HG02798 (cell line): ENCODE results near the gene SEPTIN5.
A peak's percentile ranks its signal among the peaks of the same experiment; 100 is the strongest.

ENCODE experiments used
- ATAC-seq: cut with Tn5 transposase; IDR thresholded peaks from one replicate; pipeline ENCODE4 v1.9.1; 2021; ENCODE audit warnings: mild to moderate bottlenecking; ENCODE audit not compliant: unreplicated experiment, poor library complexity

The SEPTIN5 gene

DNA sequence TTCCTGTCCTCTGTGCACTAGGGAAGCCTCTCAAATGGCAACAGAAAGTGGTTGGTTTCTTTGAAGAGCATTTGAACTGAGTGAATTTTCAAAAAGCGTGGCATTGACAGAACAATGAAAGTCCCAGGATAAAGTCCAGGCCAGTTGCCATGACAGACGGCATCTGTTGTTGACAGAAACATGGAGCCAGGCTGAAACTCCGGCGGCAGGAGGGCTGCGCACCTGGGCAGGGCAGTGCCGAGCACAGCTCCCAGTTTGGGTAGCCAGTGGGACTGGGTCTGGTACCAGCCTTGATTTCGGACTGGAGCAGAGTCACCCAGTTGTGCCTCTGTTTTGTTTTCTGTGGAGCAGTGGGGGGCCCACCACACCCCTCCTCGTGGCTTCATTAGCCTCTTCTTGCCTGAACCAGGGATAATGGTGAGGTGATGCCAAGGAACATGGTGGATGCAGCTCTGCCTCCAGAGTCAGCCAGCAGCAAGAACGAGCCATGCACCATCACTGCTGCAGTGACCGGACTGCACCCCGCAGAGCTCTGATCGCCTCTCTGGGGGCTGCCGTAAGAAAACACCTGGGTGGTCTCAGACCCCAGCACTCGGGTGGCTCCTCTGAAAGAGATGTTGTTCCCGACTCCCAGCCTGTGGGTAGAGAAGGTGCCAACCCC lies 9.8 kb upstream of the SEPTIN5 start:
- ATAC-seq, result no peak

DNA sequence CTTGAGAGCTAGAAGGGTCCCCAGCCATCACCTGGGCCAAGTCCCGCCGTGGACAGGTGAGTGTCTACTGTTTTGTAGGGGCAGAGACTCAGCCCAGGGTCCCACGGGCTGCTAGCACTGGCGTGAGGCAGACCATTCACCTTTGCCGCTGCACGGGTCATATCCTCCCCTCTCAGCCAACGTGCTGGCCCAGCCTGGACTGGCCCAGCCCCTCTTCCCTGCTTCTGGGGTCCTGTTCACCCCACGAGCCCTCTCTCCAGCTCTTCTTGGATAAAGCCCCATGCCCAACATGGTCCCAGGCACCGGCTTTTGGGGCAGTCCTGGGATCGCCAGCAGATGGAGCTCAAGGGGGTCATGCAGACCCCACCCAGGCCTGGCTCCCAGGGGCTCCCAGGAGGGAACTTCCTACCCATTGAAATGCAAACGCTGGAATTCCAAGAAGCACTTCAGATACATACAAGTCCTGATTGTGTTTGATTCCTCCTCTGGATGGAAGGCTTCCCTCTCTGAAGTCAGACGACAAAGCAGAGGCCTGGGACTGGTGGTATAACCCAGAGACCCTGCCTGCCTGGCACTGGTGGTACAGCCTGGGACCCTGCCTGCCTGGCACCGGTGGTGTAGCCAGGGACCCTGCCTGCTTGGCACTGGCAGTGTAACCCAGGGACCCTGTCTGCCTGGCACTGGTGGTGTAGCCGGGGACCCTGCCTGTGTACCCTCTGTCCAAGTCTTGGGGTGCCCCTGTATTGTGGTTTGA lies 8.9 kb upstream of the SEPTIN5 start:
- ATAC-seq, result no peak

DNA sequence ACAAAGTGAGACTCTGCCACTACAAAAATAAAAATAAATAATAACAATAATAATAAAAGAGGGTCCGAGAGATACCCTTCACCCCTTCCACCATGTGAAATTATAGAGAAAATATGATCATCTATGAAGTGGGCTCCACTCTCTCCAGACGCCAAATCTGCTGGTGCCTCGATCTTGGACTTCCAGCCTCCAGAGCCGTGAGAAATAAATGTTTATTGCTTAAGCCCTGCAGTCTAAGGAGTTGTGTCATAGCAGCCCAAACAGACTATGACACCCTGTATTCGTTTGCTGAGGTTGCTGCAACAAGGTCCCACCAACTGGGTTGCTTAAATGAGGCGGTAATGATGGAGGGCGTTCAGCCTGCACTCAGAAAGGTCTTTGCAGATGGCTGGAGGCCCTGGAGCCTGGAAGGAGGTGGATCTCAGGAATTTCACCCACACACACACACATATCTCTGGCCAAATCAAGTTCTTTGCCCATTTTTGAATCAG lies 7.6 kb upstream of the SEPTIN5 start:
- no peak for ATAC-seq

DNA sequence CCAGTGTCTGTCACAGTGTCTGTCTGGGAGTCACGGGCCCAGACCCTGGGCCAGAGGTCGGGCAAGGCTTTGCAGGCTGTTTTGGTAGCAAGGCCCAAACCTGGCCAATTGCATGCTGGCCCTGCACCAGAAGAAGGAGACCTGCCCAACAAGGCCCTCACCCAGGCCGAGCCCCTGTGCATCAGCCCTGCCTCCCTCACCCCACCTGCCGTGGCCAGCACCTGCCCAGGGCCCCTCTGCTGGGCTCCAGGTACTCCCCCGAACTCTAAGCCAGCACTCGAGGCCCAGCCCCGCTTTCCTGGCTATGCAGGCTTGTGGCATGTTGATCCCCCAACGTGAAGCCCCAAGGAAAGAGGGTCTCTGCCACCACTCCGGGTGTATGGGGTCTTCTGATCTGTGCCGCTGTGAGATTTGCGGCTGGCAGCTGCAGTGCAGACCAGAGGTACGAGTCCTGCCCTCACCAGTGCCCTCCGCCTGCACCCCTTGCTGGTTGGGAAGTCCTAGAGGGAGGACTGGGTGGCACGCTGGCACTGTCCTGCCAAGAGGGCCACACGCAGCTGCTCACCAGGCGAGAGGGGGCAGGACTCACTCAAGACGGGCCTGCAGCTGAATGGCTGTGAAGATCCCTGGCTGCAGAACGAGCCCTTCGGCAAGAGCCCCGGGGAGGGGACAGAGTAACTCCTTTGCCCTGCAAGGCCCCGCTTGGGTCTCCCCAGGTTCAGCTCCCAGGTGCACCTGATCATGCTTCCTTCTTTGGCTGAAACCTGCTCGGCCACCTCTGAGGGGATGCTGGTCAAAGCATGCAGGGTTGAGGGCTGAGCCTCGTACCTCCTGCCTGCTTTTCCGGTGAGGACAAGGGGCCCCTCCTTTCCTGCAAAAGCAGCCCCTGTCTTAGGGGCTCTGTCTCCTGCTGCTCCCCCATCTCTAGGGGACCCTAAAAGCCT lies 6.7 kb upstream of the SEPTIN5 start:
- ATAC-seq, result no peak

DNA sequence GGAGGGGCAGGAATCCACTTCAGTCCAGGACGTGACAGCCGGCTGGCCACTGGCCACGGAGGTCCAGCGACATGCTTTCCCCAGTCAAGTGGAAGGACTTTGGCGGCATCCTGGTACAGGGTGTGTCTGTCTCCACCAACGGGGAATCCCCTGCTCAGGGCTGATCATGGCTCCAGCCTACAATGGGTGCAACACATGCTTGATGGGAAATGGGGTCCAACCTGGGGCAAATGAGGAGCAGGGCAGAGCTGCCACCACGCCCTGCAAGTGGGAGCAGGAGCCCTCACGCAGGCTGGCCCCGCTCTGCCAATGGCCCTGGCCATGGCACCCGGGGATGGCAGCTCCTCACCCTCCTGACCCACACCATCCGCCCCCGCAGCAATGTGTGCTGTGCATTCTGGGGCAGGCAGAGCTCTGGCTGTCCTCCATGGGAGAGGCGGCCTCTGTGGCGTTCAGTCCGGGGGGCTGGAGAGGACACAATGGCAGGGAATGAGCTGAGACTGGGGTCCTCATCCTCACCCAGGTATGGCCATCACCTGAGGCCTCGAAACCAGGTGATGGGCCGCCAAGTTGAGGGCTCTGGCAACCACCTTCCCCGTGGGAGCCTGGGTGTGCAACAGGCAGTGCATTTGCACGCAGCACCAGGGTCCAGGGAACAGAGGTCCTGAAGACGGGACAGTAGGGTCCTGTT lies 5.8 kb upstream of the SEPTIN5 start:
- no peak for ATAC-seq

- no peak for ATAC-seq
Observed at GRCh38 chr22:19709063-19709769, 5.1 kb upstream of the SEPTIN5 start.

DNA sequence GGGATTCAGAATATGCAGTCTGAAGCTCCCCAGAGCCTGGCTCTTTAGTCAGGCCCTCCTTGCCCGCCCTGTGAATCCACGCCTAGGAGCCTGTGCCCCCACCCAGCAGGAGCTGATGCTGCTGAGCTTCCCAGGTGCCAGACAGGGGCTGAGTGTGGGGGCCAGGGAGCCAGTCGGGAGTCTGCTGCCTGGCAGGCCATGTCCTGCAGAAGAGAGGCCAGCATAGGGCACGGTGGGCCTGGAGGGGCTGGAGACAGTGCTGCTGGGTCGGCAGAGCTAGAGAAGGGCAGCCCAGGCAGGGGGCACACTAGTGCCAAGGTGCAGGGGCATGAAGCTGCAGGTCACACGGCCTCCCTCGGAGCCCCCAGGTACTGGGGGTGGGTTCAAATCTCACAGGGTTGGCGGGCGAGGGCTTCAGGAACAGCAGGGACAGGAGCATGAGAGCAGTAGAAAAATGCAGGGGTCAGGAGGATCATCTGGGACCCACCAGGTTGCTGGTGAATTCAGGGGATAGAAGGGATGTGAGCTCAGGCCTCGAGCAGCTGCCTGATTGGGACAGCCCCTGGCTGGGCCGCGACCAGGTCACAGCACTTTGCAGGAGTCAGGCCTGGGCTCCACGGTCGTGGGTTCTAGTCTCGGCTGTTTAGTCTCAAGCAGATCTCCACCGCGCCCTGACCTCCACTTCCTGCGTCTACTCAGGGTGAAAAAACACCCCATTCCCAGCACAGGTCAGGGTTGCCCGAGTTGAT lies 4.1 kb upstream of the SEPTIN5 start:
- no peak for ATAC-seq

DNA sequence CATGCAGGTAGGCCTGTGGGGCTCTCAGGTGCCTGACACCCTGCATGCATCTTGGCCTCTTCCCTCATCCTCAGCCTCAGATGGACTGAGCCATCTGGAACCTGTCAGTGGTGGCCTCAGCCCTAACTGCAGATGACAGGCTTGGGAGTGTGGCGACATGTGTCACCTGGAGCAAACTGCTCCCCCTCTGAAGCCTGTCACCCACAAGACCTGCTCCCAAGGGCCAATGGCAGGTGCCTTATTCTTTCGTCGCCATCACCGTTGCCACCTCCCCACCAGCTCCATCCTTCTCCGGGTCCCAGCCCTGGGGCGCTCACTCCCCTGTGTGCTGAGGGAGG lies 3.6 kb upstream of the SEPTIN5 start:
- ATAC-seq, result no peak

DNA sequence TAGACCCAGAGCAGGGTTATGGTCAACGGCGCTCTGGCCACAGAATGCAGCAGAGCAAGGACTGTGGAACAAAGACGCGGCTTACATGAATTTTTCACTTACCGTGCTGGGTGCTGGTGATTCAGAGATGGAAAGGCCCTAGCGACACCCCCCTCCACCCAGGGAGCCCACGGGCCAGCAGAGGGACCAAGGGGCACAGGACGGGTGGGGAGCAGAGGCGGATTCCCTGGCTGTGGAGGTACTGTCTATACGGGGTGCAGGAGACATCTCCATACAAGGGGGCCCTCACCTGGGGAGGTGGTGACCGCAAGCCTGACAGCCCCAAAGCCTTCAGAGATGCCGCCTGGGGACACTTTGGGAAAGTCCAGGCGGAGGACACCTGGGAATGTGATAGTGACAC lies 1.1 kb upstream of the SEPTIN5 start:
- no peak for ATAC-seq

- ATAC-seq, result no peak
Observed at GRCh38 chr22:19713650-19714311, 522 bp upstream of the SEPTIN5 start.

- no peak for ATAC-seq
Observed at GRCh38 chr22:19715188-19715930, 1.1 kb downstream of the SEPTIN5 start.

DNA sequence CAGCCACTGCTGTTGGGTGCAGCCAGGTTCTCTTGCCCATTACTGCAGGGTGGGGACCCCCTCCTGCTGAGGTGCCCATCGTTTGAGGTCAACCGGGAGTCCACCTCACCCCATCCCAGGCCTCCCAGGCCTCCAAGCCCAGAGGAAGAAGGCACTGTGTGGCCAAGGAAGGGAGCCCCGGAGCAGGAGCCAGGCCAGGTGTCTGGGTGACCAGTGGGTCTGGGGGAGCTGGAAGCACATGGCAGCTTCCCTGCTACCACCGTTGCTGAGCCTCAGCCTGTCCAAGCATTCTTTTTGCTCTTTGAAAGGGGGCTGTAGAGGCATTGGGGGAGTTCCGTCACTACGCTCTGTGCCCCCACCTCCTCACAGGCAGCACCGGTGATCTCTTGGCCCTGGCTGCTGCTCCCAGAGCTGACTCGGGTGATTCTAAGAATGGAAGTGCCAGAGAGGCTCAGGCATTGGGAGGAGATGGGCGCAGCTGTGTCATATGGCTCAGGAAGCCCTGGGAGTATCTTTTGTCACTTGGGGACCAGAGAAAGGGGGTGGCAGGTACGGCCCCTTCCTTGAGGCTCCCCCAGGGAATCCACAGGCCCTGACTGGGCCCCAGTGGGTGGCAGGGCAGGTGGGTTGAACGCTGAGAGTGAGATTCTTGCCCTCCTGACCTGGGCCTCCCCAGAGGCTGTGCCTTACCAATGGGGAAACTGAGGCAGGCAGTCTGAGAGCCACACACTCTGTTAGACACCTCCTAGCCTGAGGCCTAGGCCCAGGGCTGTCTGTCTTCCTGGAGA lies 1.9 kb downstream of the SEPTIN5 start:
- no peak for ATAC-seq

DNA sequence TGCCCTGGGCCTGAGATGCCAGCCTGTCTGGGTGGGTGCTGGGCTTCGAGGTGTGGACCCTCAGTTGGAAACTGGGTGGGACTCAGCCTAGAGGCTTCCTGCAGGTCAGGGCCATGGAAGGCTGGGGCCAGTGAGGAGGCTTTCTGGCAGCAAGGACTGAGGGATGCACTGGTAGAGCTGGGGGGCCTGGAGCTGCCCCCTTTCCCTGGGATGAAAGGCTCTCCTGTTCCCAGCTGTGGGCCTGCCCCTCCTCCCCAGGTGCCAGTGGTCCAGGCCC lies 2.5 kb downstream of the SEPTIN5 start:
- no peak for ATAC-seq

- ATAC-seq, result no peak
Observed at GRCh38 chr22:19717181-19717580, 2.9 kb downstream of the SEPTIN5 start.

DNA sequence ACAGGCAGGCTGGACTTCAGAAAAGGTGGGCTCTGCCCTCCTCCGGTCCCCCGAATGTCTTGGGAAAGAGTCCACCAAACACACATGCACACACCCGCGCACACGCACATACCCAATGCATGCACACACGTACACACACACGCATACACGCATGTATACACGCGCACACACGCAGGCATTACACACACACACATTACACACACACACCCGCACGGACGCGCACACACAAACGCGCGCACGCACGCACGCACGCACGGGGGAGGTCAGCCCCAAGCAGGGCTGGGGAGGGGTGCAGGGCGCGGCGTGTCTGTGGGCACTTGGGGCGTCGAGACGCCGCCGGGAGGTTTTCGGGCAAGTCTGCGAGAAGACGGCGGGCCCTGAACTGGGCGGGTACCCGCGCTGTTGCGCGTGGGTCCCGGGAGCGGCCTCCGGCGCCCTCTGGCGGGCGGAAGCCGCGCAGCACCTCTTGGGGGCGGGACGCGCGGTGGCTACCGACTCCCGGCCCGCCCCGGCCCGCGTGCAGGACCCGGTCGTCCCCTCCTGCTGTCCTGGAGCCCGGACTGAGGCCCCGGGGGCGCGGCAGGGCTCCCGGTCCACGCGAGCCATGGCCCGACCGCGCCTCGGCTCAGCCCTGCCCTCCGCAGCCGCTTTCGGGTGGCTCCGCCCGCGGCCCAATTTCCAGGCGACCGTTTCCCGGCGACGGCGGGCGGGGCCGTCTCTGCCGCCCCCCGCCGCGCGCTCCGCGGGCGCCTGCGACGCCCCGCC lies 3.6 kb downstream of the SEPTIN5 start:
- ATAC-seq, result peak; percentile 54

- ATAC-seq, result peak; percentile 5
Observed at GRCh38 chr22:19718456-19719049, 4.2 kb downstream of the SEPTIN5 start.
